ENCODE results near the gene SH3RF3. TPM values are rescaled to one million over a fixed set of nuclear protein-coding genes. Genes with fewer than 3 reads are reported as not detected.

SH3RF3 gene
- polyA plus RNA-seq, 1 donor (not counting 4 experiments of a cell fraction or from before 2014, with no cell fraction given) = 0.08 TPM

DNA sequence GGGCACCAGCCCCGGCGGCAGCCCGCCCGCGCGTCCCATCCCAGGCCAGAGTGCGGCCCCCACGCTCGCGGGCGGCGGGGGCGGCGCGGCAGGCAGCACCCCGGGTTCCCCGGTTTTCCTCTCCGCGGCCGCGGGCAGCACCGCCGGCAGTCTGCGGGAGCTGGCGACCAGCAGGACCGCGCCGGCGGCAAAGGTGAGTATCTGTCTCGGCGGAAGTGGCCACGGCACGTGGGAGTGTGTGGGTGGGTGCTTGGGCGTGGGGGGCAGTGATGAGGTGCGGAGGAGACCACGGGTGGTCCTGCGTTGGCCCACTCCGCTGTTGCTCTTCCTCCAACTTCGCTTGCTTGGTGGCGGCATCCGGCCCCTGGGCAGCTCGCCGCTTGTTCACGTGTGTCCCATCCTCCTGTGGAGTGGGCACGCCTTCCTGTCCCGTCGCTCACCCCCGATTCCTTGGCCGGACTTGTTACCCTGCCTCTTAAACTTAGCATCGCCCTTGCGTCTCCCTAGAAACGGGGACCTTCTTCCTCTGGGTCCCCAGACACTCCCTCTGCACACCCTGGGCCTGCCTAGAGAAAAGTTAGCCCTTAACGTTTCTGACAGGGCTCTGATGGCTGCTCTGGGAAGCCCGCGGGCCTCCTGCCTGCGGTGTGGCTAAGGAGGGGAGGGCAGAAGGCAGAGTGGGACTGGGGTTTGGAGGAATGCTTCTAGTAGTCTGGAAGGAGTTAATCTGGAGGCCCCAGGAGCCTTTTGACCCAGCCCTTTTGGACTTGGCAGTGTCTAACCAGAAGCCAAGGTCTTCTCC lies 1.1 kb downstream of the SH3RF3 start:
- no peaks in the 10 kb centered on the region for H3K9me3 ChIP-seq (ENCODE audit: control insufficient read depth, low read depth, low read length)
- H3K4me1 ChIP-seq (ENCODE audit: control insufficient read depth, extremely low read depth, insufficient read depth, low read length) = peaks cover 28% of the 10 kb centered on the region
- peaks cover 56% of the 10 kb centered on the region for H3K27me3 ChIP-seq (ENCODE audit: control insufficient read depth, extremely low read depth, insufficient read depth, low read length)
- no peak overlapping the region for H3K9ac ChIP-seq (ENCODE audit: control insufficient read depth, extremely low read depth, insufficient read depth, low read length)
- no peak overlapping the region for H3K27ac ChIP-seq (ENCODE audit: control insufficient read depth, insufficient read depth, low read length)
- no peaks in the 10 kb centered on the region for H3K36me3 ChIP-seq (ENCODE audit: control insufficient read depth in 2 of 2, extremely low read depth in 1 of 2, insufficient read depth in 2 of 2, low read length in 2 of 2)
- H3K9me1 ChIP-seq (ENCODE audit: control insufficient read depth, extremely low read depth, insufficient read depth, low read length) = no peaks in the 10 kb centered on the region
- no peak overlapping the region for H3K4me2 ChIP-seq (ENCODE audit: control insufficient read depth, extremely low read depth, insufficient read depth, low read depth, low read length)
- no peaks in the 10 kb centered on the region for H4K20me1 ChIP-seq (ENCODE audit: control insufficient read depth, extremely low read depth, insufficient read depth, low read length)
- FAIRE-seq = no peak
- dilution Hi-C loops (cut with MboI; ENCODE audit: extremely low pct_ligation_motif_present, low sequenced_read_pairs) = no loop called here
- DNase-seq (ENCODE audit: low read depth, low spot score) = no peak
- TF ChIP-seq, protein P1, sequence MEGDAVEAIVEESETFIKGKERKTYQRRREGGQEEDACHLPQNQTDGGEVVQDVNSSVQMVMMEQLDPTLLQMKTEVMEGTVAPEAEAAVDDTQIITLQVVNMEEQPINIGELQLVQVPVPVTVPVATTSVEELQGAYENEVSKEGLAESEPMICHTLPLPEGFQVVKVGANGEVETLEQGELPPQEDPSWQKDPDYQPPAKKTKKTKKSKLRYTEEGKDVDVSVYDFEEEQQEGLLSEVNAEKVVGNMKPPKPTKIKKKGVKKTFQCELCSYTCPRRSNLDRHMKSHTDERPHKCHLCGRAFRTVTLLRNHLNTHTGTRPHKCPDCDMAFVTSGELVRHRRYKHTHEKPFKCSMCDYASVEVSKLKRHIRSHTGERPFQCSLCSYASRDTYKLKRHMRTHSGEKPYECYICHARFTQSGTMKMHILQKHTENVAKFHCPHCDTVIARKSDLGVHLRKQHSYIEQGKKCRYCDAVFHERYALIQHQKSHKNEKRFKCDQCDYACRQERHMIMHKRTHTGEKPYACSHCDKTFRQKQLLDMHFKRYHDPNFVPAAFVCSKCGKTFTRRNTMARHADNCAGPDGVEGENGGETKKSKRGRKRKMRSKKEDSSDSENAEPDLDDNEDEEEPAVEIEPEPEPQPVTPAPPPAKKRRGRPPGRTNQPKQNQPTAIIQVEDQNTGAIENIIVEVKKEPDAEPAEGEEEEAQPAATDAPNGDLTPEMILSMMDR (optimal IDR thresholded peaks at IDR 0.05 in 1 of 3, IDR thresholded peaks at IDR 0.05 in 1 of 3, conservative IDR thresholded peaks at IDR 0.05 in 1 of 3; ENCODE audit: extremely low read depth in 1 of 3, insufficient read depth in 2 of 3, low read length in 3 of 3) = no peak
- TF ChIP-seq EZH2 (IDR thresholded peaks at IDR 0.05; ENCODE audit: low read length) = no peak
- H3K4me3 ChIP-seq (ENCODE audit: control insufficient read depth in 2 of 3, extremely low read depth in 1 of 3, insufficient read depth in 2 of 3, low read depth in 1 of 3, low read length in 3 of 3) = no peak overlapping the region
- H3K79me2 ChIP-seq (ENCODE audit: control insufficient read depth, insufficient read depth, low read length) = no peaks in the 10 kb centered on the region
- H2AFZ ChIP-seq (ENCODE audit: control insufficient read depth, low read length) = no peak overlapping the region

DNA sequence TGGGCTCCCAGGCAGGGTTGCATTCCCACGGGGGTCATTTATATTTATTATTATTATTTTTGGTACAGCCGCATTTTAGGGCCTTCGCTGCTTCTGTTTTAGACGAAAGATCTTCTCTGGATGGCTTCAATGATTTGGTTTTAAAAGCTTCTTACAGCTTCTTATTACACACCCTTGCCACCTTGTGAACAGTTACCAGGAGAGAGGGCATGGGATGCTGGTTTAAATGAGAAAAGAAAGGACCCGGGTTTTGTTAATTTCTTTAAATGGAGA lies 1.7 kb downstream of the SH3RF3 start:
- H3K9ac ChIP-seq (ENCODE audit: control insufficient read depth, extremely low read depth, insufficient read depth, low read length) = no peak overlapping the region
- H3K9me3 ChIP-seq (ENCODE audit: control insufficient read depth, low read depth, low read length) = no peaks in the 10 kb centered on the region
- no peak overlapping the region for H3K4me2 ChIP-seq (ENCODE audit: control insufficient read depth, extremely low read depth, insufficient read depth, low read depth, low read length)
- no peak overlapping the region for H2AFZ ChIP-seq (ENCODE audit: control insufficient read depth, low read length)
- TF ChIP-seq, protein P1 (optimal IDR thresholded peaks at IDR 0.05 in 1 of 3, IDR thresholded peaks at IDR 0.05 in 1 of 3, conservative IDR thresholded peaks at IDR 0.05 in 1 of 3; ENCODE audit: extremely low read depth in 1 of 3, insufficient read depth in 2 of 3, low read length in 3 of 3) = no peak
- no peak for TF ChIP-seq EZH2 (IDR thresholded peaks at IDR 0.05; ENCODE audit: low read length)
- H3K36me3 ChIP-seq (ENCODE audit: control insufficient read depth in 2 of 2, extremely low read depth in 1 of 2, insufficient read depth in 2 of 2, low read length in 2 of 2) = no peaks in the 10 kb centered on the region
- no peaks in the 10 kb centered on the region for H3K9me1 ChIP-seq (ENCODE audit: control insufficient read depth, extremely low read depth, insufficient read depth, low read length)
- H4K20me1 ChIP-seq (ENCODE audit: control insufficient read depth, extremely low read depth, insufficient read depth, low read length) = no peaks in the 10 kb centered on the region
- peaks cover 62% of the 10 kb centered on the region for H3K27me3 ChIP-seq (ENCODE audit: control insufficient read depth, extremely low read depth, insufficient read depth, low read length)
- dilution Hi-C loops (cut with MboI; ENCODE audit: extremely low pct_ligation_motif_present, low sequenced_read_pairs) = no loop called here
- H3K79me2 ChIP-seq (ENCODE audit: control insufficient read depth, insufficient read depth, low read length) = no peaks in the 10 kb centered on the region
- DNase-seq (ENCODE audit: low read depth, low spot score) (no peak), FAIRE-seq (no peak)
- peaks cover 22% of the 10 kb centered on the region for H3K4me1 ChIP-seq (ENCODE audit: control insufficient read depth, extremely low read depth, insufficient read depth, low read length)
- no peak overlapping the region for H3K27ac ChIP-seq (ENCODE audit: control insufficient read depth, insufficient read depth, low read length)
- no peak overlapping the region for H3K4me3 ChIP-seq (ENCODE audit: control insufficient read depth in 2 of 3, extremely low read depth in 1 of 3, insufficient read depth in 2 of 3, low read depth in 1 of 3, low read length in 3 of 3)

All from keratinocyte (primary cell).